SK-N-SH (cell line): ENCODE data around the gene ZFP92.

Experiments used
- CTCF ChIP-seq: fragments of 200-600 bp; sonication (generic); IDR thresholded peaks from 2 replicates; pipeline ENCODE4 v1.6.1; 2017; ENCODE audit warnings: antibody characterized with exemption, mild to moderate bottlenecking, moderate library complexity
- ELF1 ChIP-seq: IDR thresholded peaks from 2 replicates; pipeline ENCODE4 v1.4.0; 2012
- EP300 ChIP-seq, 2 experiments: IDR thresholded peaks; 2 replicates each; pipeline versions ENCODE4 v1.4.0 to v1.6.1; 2012; ENCODE audit warnings: borderline replicate concordance in 1 of 2, low read depth in 1 of 2, low read length in 1 of 2
- EZH2phosphoT487 ChIP-seq: fragments of 200-600 bp; sonication (generic); IDR thresholded peaks from 2 replicates; pipeline ENCODE4 v1.6.1; 2017; ENCODE audit warnings: low read depth, mixed run types, mild to moderate bottlenecking, antibody characterized with exemption, moderate library complexity, borderline replicate concordance
- FOSL2 ChIP-seq: IDR thresholded peaks from 2 replicates; pipeline ENCODE4 v1.4.0; 2012; ENCODE audit warnings: low read depth, mild to moderate bottlenecking, moderate library complexity, borderline replicate concordance
- GATA2 ChIP-seq: sonication (generic); formaldehyde crosslinking; IDR thresholded peaks from 2 replicates; pipeline ENCODE4 v1.5.0; 2020; ENCODE audit warnings: mild to moderate bottlenecking, missing genetic modification reagents
- NFIC ChIP-seq: IDR thresholded peaks from 2 replicates; pipeline ENCODE4 v1.4.0; 2012; ENCODE audit warnings: borderline replicate concordance
- PBX3 ChIP-seq: IDR thresholded peaks from 2 replicates; pipeline ENCODE4; 2012
- POLR2AphosphoS5 ChIP-seq: IDR thresholded peaks from 2 replicates; pipeline ENCODE4 v1.6.1; 2012; ENCODE audit warnings: low read depth, low read length
- RAD21 ChIP-seq: IDR thresholded peaks from 2 replicates; pipeline ENCODE4 v1.6.1; 2012; ENCODE audit warnings: mild to moderate bottlenecking, low read length
- RCOR1 ChIP-seq: fragments of 150-350 bp; IDR thresholded peaks from 2 replicates; pipeline ENCODE4 v1.6.1; 2017; ENCODE audit warnings: antibody characterized with exemption, low read length
- RFX5 ChIP-seq: IDR thresholded peaks from 2 replicates; pipeline ENCODE4 v1.6.1; 2012; ENCODE audit warnings: mild to moderate bottlenecking, improper control_type of control experiment, low read length
- SIN3A ChIP-seq: IDR thresholded peaks from 2 replicates; pipeline ENCODE4 v1.6.1; 2012; ENCODE audit warnings: low read depth, mild to moderate bottlenecking, low read length, moderate library complexity, borderline replicate concordance
- TAF1 ChIP-seq: IDR thresholded peaks from 2 replicates; pipeline ENCODE4 v1.6.1; 2012; ENCODE audit warnings: low read depth, mild to moderate bottlenecking, low read length, moderate library complexity, borderline replicate concordance

GRCh38 chrX:153443476-153444332, 32.4 kb downstream of the ZFP92 start:
- TF ChIP-seq CTCF: no peak
- no peak for TF ChIP-seq EP300 (IDR thresholded peaks at IDR 0.05; ENCODE audit: borderline replicate concordance in 1 of 2, low read depth in 1 of 2, low read length in 1 of 2)
- TF ChIP-seq ELF1: no peak
- TF ChIP-seq GATA2 (CRISPR knock-in tag): no peak
- TF ChIP-seq EZH2phosphoT487: no peak
- TF ChIP-seq RAD21: no peak
- TF ChIP-seq SIN3A: no peak
- no peak for TF ChIP-seq TAF1
- TF ChIP-seq NFIC: no peak
- no peak for TF ChIP-seq RFX5
- no peak for TF ChIP-seq POLR2AphosphoS5
- no peak for TF ChIP-seq PBX3
- no peak for TF ChIP-seq FOSL2
- no peak for TF ChIP-seq RCOR1
